GM19035 (cell line): ENCODE measurements around the gene KAT2B.
"Not testable (repeated sequence)": the region's sequence is repeated elsewhere in the genome, so short reads cannot be mapped to it uniquely, and the experiment has no call there.

ENCODE experiments used
- ATAC-seq: cut with Tn5 transposase; IDR thresholded peaks from one replicate; pipeline ENCODE4 v1.9.1; 2021; ENCODE audit not compliant: unreplicated experiment

KAT2B gene

DNA sequence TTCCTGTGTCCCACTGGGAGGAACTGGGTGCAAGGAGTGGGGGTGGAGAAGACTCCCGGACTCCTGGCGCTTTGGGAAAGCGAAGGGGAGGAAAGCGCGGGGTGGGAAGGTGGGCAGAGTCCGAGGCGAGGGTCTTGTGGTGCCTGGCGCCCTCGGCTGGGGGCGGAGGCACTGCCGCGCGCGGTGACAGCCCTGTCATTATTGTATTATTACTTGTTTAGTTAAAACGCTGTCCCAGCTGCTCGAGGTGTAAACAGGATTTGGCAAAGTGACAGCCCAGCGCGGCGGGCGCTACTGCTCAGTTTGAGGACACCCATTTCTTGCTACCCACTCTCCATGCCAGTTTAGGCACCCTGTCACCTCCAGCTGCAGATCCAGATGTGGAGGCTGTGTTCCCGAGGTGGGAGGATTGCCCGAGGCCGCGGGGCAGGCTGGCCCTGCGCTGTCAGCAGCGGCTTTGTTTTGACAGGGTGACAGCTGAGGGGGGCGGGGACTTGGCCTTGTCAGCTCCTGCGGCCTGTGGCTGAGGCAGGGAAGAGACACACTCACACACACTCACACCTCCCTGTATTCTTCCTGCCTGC, 1.0 kb downstream of the KAT2B start:
- ATAC-seq, result peak; percentile 40

DNA sequence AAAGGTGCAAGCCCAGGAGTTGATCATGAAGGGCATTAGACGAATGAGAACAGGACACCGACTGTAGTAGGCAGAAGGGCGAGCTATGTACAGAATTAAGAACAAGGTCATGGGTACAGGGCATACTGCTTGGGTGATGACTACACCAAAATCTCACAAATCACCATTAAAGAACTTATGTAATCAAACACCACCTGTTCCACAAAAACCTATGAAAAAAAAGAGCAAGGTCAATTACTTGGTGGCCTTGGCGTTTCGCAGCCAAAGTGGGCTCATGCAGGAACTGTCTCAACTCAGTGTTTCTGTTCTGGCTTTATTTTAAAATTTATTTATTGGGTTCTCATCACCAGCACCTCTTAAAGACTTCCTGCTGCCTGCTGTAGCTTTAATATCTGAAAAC, 2.1 kb downstream of the KAT2B start:
- ATAC-seq, result no peak

- peak; percentile 18 for ATAC-seq
Observed at GRCh38 chr3:20043396-20043795, 3.1 kb downstream of the KAT2B start.

DNA sequence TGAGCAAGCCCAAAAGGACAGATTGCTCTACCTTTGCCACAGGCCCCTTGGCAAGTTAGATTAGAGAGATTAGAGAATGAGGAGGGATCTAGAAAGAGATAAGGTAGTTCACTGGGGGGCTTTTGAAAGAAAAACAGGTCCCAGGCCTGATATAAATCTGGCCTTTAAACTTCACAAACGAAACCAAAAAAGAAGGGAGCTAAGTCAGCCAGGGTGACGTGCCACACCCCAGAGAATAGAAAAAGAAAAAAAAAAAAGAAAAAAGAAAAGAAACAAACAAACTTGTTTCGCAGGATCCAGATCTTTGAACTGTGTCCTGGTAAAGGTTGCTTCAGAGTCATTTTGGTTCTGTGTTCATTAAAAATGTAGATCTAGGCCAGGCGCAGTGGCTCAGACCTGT, 3.6 kb downstream of the KAT2B start:
- no peak for ATAC-seq

- ATAC-seq, result not testable (repeated sequence)
Observed at GRCh38 chr3:20045141-20045540, 4.9 kb downstream of the KAT2B start.

GRCh38 chr3:20046556-20046955, 6.3 kb downstream of the KAT2B start:
- no peak for ATAC-seq

DNA sequence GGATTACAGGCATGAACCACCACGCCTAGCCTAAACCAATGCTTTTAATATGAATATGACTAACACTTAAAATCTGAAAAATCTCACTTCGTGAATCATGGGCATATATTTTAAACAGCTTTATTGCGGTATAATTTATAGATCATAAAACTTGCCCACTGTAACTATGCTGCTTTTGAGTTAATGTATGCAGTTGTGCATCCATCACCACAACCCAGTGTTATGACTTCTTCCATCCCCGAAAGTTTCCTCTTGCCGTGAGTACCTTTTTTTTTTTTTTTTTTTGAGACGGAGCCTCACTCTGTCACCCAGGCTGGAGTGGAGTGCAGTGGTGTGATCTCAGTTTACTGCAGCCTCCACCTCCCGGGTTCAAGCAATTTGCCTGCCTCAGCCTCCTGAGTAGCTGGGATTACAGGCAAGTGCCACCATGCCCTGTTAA, 7.1 kb downstream of the KAT2B start:
- no peak for ATAC-seq

DNA sequence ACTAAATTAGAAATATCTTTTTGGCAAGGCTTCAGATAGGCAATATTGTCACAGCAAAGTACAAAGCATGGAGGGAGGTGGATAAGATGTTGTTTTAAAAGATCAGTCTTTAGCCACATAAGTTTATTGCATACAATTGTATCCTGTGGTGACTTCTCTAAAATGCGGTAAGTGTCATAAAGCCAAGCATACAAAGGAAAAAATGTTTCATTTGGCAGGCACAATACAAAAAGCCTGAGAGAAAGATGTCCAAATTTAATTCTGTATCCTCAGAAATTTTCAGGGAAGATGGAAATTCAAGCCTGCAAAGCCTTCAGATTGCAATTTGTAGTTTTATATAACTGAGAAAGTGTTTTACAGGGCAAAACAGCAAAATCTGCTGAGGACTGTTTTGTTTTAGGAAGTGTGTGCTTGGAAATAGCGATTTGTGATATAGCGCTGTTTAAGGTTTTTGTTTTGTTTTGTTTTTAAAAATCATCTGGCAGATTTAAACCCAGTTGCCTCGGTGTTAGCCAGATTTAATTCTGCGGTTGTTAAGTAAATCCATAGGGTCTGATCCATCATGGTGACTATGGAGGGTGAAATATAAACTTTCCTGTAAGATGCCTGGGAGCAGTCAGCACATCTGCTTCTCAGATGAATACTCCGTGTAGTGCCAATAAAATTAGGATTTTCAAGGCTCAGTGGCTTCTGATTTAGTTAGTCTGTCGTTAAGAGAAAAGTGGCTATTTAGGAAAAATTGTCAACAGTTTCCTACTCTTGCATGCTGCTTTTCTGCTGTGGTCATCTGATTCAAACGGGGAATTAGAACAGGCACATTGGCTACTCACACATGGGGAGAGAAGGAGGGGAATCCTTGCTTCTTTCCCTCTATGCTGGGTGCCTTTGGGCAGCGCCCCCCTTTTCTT, 8.0 kb downstream of the KAT2B start:
- no peak for ATAC-seq

DNA sequence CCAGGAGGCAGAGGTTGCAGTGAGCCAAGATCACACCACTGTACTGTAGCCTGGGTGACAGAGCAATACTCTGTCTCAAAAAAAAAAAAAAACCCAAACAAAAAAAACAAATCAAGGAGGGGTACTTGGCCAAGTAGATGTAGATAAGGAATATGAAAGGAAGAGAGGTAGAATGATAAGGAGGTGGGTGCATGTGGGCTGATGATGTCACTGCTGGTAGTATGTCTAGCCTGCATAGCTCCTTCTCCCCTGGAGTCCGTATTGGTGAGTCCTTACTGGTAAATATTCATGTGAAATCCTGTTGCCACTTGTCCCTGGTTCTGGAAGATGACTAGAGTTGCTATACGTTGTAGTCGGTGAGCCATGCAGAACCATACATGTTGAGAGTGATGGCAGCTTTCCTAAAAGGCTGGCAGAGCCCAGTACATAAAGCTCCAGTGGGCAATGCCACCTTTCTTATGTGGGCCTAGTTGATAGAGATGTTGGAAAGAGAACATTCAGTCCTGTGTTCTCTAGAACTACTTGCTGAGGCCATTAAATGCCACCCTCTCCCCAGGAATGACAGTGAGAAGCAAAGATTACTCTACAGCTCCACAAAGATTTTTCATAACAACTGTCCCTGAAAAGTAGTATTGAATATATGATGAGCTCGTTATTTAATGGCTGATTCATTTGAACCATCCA, 11.0 kb downstream of the KAT2B start:
- ATAC-seq, result no peak

GRCh38 chr3:20052851-20053250, 12.6 kb downstream of the KAT2B start:
- ATAC-seq, result no peak

DNA sequence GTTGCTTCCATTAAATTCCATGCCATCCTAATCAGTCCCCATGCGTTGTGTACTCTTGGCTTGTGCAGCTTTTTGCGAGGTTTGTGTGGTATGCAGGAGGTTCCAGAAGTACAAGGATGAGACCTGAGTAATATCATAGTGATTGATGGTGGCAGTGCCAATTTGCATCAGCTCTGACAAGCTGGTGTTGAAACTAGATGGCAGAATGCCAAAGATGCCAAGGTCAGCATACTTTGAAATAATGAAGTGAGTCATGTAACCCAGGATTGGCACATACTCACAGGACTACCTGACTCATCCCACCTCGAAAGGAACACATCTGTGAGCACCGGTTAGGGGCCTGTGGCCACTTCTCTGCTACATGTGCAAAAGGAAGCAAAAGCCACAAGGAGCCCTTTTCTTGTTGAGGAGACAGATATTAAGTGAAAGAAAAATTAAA, 14.3 kb downstream of the KAT2B start:
- peak; percentile 73 for ATAC-seq

- peak; percentile 9 for ATAC-seq
Observed at GRCh38 chr3:20055020-20055775, 15.0 kb downstream of the KAT2B start.

GRCh38 chr3:20055842-20056241, 15.6 kb downstream of the KAT2B start:
- no peak for ATAC-seq

DNA sequence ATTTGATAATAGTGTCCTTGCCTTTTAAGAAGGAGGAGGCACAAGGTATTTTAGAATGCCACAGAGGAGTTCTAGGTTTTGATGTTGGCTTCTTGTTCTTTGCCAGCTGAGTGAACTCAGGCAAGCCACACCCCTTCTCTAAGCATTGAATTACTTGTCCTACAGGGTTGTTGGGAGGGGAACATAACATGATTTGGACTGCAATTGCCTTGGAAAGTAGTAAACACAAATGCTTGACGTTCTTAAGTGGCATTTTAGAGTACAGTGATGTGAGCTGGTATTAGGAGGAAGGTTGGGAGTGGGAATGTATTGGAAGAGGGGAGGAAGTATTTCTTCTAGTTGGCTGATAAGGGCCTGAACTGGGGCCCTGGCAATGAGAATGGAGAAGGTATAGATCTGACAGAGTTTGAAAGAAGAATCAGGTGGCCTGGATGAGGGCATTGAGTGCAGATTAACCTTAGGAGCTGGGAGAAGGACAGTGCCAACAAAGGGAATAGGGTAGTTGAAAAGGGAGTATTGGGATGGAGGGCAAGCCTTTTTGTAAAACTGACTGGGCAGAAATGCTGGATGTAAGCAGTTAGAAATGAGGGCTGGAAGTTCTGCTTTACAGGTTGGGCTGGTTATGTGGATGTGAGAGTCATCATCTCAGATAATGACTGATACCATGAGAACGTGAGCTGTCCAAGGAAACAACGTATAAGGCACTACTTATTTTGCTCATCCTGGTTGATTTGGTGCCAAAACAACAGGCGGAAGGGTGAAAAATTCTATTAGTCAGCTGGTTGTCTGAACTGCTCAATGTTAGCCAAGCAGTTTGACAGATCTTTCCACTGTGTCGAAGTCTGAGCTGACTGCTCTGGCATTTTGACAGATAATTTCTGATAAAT, 16.7 kb downstream of the KAT2B start:
- peak; percentile 44 for ATAC-seq

DNA sequence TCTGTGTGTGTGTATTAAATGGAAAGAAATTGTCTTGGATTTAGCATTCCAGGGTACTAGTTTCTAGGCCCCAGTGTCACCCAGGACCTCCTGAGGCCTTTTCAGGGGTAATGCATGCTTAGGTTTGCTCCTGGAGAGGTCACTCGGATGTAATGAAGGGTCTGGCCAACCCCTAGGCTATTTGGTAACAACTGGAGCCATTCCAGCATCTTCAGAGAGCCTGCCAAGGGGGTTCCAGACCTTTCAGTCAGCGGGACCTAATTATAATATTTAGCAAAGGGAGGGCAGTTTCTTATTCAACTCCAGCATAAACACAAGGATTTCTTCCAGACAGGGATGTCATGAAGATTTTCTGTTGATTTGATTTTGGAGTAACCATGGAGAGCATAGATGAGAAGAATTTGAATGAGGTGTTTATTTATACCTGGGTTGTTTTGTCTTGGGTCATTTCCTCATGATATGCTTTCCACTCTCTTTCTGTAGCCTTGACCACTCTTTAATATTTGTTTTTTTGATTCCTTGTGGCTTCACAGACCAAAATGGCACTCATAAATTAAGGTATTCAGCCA, 17.4 kb downstream of the KAT2B start:
- no peak for ATAC-seq

DNA sequence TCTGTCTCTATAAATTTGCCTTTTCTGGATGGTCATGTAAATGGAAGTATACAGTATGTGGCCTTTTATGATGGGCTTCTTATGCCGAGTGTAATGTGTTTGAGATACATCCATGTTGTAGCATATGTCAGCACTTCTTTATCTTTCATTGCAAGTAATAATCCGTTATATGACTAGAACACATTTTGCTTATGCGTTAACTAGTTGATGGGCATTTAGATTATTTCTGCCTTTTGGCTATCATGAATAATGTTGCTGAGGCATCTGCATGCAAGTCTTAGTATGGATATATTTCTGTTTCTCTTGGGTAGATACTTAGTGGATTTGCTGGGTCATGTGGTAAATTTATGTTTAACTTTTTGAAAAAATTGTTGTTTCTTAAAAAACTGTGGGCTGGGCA, 19.7 kb downstream of the KAT2B start:
- no peak for ATAC-seq

DNA sequence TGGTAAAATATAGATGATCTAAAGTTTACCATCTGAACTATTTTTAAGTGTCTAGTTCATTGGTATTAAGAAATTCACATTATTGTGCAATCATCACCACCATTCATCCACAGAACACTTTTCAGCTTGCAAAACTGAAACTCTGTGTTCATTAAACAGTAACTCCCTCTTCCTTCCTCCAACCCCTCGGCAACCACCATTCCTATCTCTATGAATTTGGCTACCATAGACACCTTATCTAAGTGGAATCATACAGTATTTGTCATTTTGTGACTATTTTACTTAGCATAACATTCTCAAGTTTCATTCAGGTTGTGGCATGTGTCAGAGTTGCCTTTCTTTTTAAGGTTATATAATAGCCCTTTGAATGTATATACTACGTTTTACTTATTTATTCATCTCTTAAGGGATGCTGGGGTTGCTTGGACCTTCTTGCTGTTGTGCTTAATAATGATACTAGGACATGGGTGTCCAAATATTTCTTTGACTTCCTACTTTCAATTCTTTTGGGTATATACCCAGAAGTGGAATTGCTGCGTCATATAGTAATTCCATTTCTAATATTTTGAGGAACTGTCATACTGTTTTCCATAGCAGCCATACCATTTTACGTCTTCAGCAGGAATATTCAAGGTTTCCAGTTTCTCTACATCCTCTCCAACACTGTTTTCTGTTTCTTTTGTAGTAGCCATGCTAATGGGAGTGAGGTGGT, 20.9 kb downstream of the KAT2B start:
- ATAC-seq, result no peak

GRCh38 chr3:20062996-20063395, 22.8 kb downstream of the KAT2B start:
- ATAC-seq, result no peak

DNA sequence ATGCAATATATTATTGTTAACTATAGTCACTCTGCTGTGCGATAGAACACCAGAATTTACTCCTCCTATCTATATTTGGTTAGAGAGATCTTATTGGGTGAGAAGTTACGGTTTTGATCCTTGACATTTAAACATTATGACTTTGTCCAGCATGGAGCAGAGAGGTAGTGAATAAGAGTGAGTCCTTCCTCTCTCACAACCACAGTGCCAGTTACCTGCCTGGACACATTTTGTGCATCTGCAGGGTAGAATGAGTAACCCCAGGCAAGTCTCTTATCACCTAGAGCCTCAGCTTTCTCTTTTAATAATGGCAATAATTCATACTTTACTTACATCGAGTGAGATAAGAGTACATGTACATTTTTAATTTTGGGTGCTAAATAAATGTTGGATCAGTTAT, 24.1 kb downstream of the KAT2B start:
- no peak for ATAC-seq
